H9 (cell line): ENCODE data around the gene TREM1. TPM values are rescaled to one million over a fixed set of nuclear protein-coding genes. Genes with fewer than 3 reads are reported as not detected.

Experiments
- DNase-seq: peaks from one replicate; pipeline ENCODE4 v3.0.0-alpha.2; 2017
- H2AFZ ChIP-seq: one replicate; pipeline ENCODE4 v1.6.1; 2013; ENCODE audit warnings: mild to moderate bottlenecking, low read length, control low read depth, moderate library complexity
- H2AK5ac ChIP-seq: 2 replicates; pipeline ENCODE4 v1.6.1; 2013; ENCODE audit warnings: low read length, control low read depth, mixed read lengths; ENCODE audit not compliant: insufficient read length
- H2BK120ac ChIP-seq: one replicate; pipeline ENCODE4 v1.6.1; 2013; ENCODE audit warnings: low read depth, mild to moderate bottlenecking, low read length, control low read depth, inconsistent platforms; ENCODE audit not compliant: poor library complexity, severe bottlenecking
- H2BK12ac ChIP-seq: 2 replicates; pipeline ENCODE4 v1.6.1; 2013; ENCODE audit warnings: low read length, control low read depth, mixed read lengths, low read depth; ENCODE audit not compliant: insufficient read length
- H2BK15ac ChIP-seq: 2 replicates; pipeline ENCODE4 v1.6.1; 2013; ENCODE audit warnings: low read depth, low read length, control low read depth
- H2BK20ac ChIP-seq: one replicate; pipeline ENCODE4 v1.6.1; 2013; ENCODE audit warnings: low read depth, mild to moderate bottlenecking, low read length, control low read depth, inconsistent platforms; ENCODE audit not compliant: poor library complexity, severe bottlenecking
- H2BK5ac ChIP-seq: 2 replicates; pipeline ENCODE4 v1.6.1; 2013; ENCODE audit warnings: low read length, control low read depth, mixed read lengths; ENCODE audit not compliant: insufficient read length
- H3K14ac ChIP-seq: 2 replicates; pipeline ENCODE4 v1.6.1; 2013; ENCODE audit warnings: low read length, control low read depth; ENCODE audit not compliant: insufficient read depth
- H3K18ac ChIP-seq: 2 replicates; pipeline ENCODE4 v1.6.1; 2013; ENCODE audit warnings: low read depth, mild to moderate bottlenecking, mixed read lengths, low read length, control low read depth; ENCODE audit not compliant: insufficient read length
- H3K23ac ChIP-seq: 2 replicates; pipeline ENCODE4 v1.6.1; 2013; ENCODE audit warnings: low read length, control low read depth, mixed read lengths, low read depth; ENCODE audit not compliant: insufficient read length
- H3K23me2 ChIP-seq: 2 replicates; pipeline ENCODE4 v1.6.1; 2013; ENCODE audit warnings: low read depth, mild to moderate bottlenecking, mixed read lengths, low read length, control low read depth; ENCODE audit not compliant: insufficient read length, poor library complexity, severe bottlenecking
- H3K27ac ChIP-seq: 2 replicates; pipeline ENCODE4 v1.5.1; 2013; ENCODE audit warnings: low read length, control low read depth, mixed read lengths, low read depth; ENCODE audit not compliant: insufficient read length
- H3K27me3 ChIP-seq: 2 replicates; pipeline ENCODE4 v1.6.1; 2013; ENCODE audit warnings: low read length, control low read depth, inconsistent platforms; ENCODE audit not compliant: insufficient read depth
- H3K4ac ChIP-seq: 2 replicates; pipeline ENCODE4 v1.6.1; 2013; ENCODE audit warnings: low read depth, mild to moderate bottlenecking, control low read depth, inconsistent platforms, low read length, moderate library complexity
- H3K4me1 ChIP-seq: 2 replicates; pipeline ENCODE4 v1.6.1; 2013; ENCODE audit warnings: low read length, control low read depth, inconsistent platforms; ENCODE audit not compliant: insufficient read depth
- H3K4me2 ChIP-seq: 2 replicates; pipeline ENCODE4 v1.6.1; 2013; ENCODE audit warnings: low read length, control low read depth, mixed read lengths; ENCODE audit not compliant: insufficient read length, insufficient read depth
- H3K56ac ChIP-seq: 2 replicates; pipeline ENCODE4 v1.6.1; 2013; ENCODE audit warnings: low read depth, mild to moderate bottlenecking, mixed read lengths, low read length, control low read depth; ENCODE audit not compliant: insufficient read length
- H3K79me1 ChIP-seq: 2 replicates; pipeline ENCODE4 v1.6.1; 2013; ENCODE audit warnings: low read depth, mild to moderate bottlenecking, moderate library complexity, low read length, control low read depth, inconsistent platforms; ENCODE audit not compliant: insufficient read depth, poor library complexity, severe bottlenecking
- H3K79me2 ChIP-seq: 2 replicates; pipeline ENCODE4 v1.6.1; 2013; ENCODE audit warnings: low read length, control low read depth, inconsistent platforms; ENCODE audit not compliant: insufficient read depth
- H3K9ac ChIP-seq: 2 replicates; pipeline ENCODE4 v1.6.1; 2013; ENCODE audit warnings: low read length, control low read depth, mixed read lengths; ENCODE audit not compliant: insufficient read length; ENCODE audit errors: extremely low read depth
- H3K9me3 ChIP-seq: one replicate; pipeline ENCODE4 v1.6.1; 2013; ENCODE audit warnings: low read depth, low read length, inconsistent platforms; ENCODE audit not compliant: control insufficient read depth
- H3T11ph ChIP-seq: one replicate; pipeline ENCODE4 v1.6.1; 2013; ENCODE audit warnings: mild to moderate bottlenecking, low read length, control low read depth, inconsistent platforms
- H4K20me1 ChIP-seq: one replicate; pipeline ENCODE4 v1.6.1; 2013; ENCODE audit not compliant: control insufficient read depth, insufficient read length, insufficient read depth
- H4K5ac ChIP-seq: 2 replicates; pipeline ENCODE4 v1.6.1; 2013; ENCODE audit warnings: low read depth, mild to moderate bottlenecking, mixed read lengths, low read length, control low read depth; ENCODE audit not compliant: insufficient read length
- H4K8ac ChIP-seq: replicated peaks from 2 replicates; pipeline ENCODE4 v1.6.1; 2013; ENCODE audit warnings: low read length, control low read depth, mixed read lengths, low read depth; ENCODE audit not compliant: insufficient read length
- H4K91ac ChIP-seq: 2 replicates; pipeline ENCODE4 v1.6.1; 2013; ENCODE audit warnings: low read depth, mild to moderate bottlenecking, moderate library complexity, mixed read lengths, low read length, control low read depth; ENCODE audit not compliant: insufficient read length
- H3K27ac Mint-ChIP-seq, 3 experiments: 2 replicates in 2 of 3; 3 replicates in 1 of 3; pipeline ENCODE4 v1.8.0; 2020 to 2021; ENCODE audit warnings: mixed read lengths in 3 of 3, mild to moderate bottlenecking in 1 of 3, moderate library complexity in 1 of 3
- H3K27me3 Mint-ChIP-seq: 2 replicates; pipeline ENCODE4 v1.8.0; 2021; ENCODE audit warnings: low read depth, mild to moderate bottlenecking, moderate library complexity, mixed read lengths
- H3K36me3 Mint-ChIP-seq, 3 experiments: 2 replicates in 2 of 3; 3 replicates in 1 of 3; pipeline ENCODE4 v1.8.0; 2020 to 2021; ENCODE audit warnings: low read depth in 3 of 3, mixed read lengths in 3 of 3; ENCODE audit not compliant: insufficient read depth in 1 of 3
- H3K4me1 Mint-ChIP-seq, 2 experiments: 2 replicates each; pipeline ENCODE4 v1.8.0; 2020; ENCODE audit warnings: mixed read lengths in 2 of 2
- H3K4me3 Mint-ChIP-seq, 2 experiments: 2 replicates in 1 of 2; 3 replicates in 1 of 2; pipeline ENCODE4 v1.8.0; 2020 to 2021; ENCODE audit warnings: mild to moderate bottlenecking in 2 of 2, mixed read lengths in 2 of 2, moderate library complexity in 1 of 2
- H3K9me3 Mint-ChIP-seq, 2 experiments: 2 replicates in 1 of 2; 3 replicates in 1 of 2; pipeline ENCODE4 v1.8.0; 2020; ENCODE audit warnings: mild to moderate bottlenecking in 2 of 2, mixed read lengths in 2 of 2, moderate library complexity in 1 of 2
- WGBS: extraction: QIAGEN DNeasy Blood & Tissue Kit; methylation state at CpG from one replicate; pipeline ENCODE4 v1.1.7; 2013; ENCODE audit warnings: missing lambda C conversion rate, low lambda C conversion rate, mixed read lengths; ENCODE audit not compliant: insufficient read length; ENCODE audit errors: extremely low coverage; 5-methylcytosine and 5-hydroxymethylcytosine counted together
- total RNA-seq: library from RNA; stranded (reverse); gene quantifications from 2 replicates; pipeline ENCODE4 v1.2.1, GENCODE V29; 2021
- TF ChIP-seq, protein P1 (sequence below): fragments of 200-600 bp; sonication (generic); conservative IDR thresholded peaks from 3 replicates; pipeline ENCODE4 v1.8.0; 2021; ENCODE audit warnings: antibody characterized with exemption, mild to moderate bottlenecking

The TREM1 gene
- total RNA-seq, 1 experiment from 2014 or later, result not detected

DNA sequence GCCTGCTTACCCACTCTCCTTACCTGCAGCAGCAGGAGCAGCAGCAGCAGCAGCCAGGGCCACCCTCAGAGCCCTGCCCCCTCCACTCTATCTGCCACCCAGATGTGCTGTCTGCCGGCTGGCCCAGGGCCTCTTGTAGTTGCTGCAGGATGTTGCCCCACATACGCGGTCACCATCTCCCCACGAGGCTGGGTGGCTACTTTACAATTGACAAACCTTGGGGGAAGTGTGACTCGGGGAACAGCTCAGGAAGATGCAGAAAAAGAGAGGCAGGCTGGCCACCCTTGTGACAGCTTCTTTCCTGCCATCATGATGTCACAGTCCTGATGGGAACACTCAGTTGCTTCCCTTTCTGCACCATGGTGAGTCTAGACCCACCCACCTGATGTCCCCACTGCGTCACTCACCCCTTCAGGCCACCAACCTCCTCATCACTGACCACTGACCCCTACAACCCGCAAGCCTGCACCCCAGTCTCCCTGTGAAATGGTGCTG lies 14.5 kb downstream of the TREM1 start:
- H3K9me3 ChIP-seq, result no peaks in the 10 kb centered on the region
- no peak overlapping the region for H3K4ac ChIP-seq
- no peak overlapping the region for H3K4me2 ChIP-seq
- no peaks in the 10 kb centered on the region for H3K79me1 ChIP-seq
- H2BK120ac ChIP-seq, result no peak overlapping the region
- H3K23me2 ChIP-seq, result no peaks in the 10 kb centered on the region
- H4K5ac ChIP-seq, result no peak overlapping the region
- Mint-ChIP-seq H3K27ac (peak overlapping the region in 1 of 3 experiments; percentile 26; a peak in 2 of 7 replicates), H3K4me1 (no peaks in the 10 kb centered on the region), H3K9me3 (no peaks in the 10 kb centered on the region), H3K4me3 (no peak overlapping the region), H3K27me3 (peaks cover 23% of the 10 kb centered on the region), H3K36me3 (no peaks in the 10 kb centered on the region)
- H2BK20ac ChIP-seq, result no peak overlapping the region
- no peaks in the 10 kb centered on the region for H3K79me2 ChIP-seq
- no peak overlapping the region for H3K23ac ChIP-seq
- H4K20me1 ChIP-seq, result no peaks in the 10 kb centered on the region
- no peak overlapping the region for H3K14ac ChIP-seq
- H4K8ac ChIP-seq, result no peak overlapping the region
- H3K56ac ChIP-seq, result no peak overlapping the region
- no peak overlapping the region for H4K91ac ChIP-seq
- H3K9ac ChIP-seq, result no peak overlapping the region
- no peak overlapping the region for H3K27ac ChIP-seq
- H3K4me1 ChIP-seq, result no peaks in the 10 kb centered on the region
- WGBS, result no CpG with 5 or more reads among the region's 7 CpGs
- no peak overlapping the region for H2BK15ac ChIP-seq
- no peak overlapping the region for H2BK12ac ChIP-seq
- no peak for DNase-seq
- no peaks in the 10 kb centered on the region for H3K27me3 ChIP-seq
- TF ChIP-seq, protein P1, sequence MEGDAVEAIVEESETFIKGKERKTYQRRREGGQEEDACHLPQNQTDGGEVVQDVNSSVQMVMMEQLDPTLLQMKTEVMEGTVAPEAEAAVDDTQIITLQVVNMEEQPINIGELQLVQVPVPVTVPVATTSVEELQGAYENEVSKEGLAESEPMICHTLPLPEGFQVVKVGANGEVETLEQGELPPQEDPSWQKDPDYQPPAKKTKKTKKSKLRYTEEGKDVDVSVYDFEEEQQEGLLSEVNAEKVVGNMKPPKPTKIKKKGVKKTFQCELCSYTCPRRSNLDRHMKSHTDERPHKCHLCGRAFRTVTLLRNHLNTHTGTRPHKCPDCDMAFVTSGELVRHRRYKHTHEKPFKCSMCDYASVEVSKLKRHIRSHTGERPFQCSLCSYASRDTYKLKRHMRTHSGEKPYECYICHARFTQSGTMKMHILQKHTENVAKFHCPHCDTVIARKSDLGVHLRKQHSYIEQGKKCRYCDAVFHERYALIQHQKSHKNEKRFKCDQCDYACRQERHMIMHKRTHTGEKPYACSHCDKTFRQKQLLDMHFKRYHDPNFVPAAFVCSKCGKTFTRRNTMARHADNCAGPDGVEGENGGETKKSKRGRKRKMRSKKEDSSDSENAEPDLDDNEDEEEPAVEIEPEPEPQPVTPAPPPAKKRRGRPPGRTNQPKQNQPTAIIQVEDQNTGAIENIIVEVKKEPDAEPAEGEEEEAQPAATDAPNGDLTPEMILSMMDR, result no peak
- no peak overlapping the region for H2AFZ ChIP-seq
- no peak overlapping the region for H2AK5ac ChIP-seq
- H2BK5ac ChIP-seq, result no peak overlapping the region
- no peak overlapping the region for H3T11ph ChIP-seq
- H3K18ac ChIP-seq, result no peak overlapping the region
